GM18508 (cell line): ENCODE results near the gene MACIR.
"Not testable (repeated sequence)": the region's sequence is repeated elsewhere in the genome, so short reads cannot be mapped to it uniquely, and the experiment has no call there.

Source experiments
- ATAC-seq: cut with Tn5 transposase; IDR thresholded peaks from one replicate; pipeline ENCODE4 v1.9.1; 2021; ENCODE audit warnings: moderate number of reproducible peaks; ENCODE audit not compliant: insufficient read depth, unreplicated experiment

MACIR gene, protein sequence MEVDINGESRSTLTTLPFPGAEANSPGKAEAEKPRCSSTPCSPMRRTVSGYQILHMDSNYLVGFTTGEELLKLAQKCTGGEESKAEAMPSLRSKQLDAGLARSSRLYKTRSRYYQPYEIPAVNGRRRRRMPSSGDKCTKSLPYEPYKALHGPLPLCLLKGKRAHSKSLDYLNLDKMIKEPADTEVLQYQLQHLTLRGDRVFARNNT

DNA sequence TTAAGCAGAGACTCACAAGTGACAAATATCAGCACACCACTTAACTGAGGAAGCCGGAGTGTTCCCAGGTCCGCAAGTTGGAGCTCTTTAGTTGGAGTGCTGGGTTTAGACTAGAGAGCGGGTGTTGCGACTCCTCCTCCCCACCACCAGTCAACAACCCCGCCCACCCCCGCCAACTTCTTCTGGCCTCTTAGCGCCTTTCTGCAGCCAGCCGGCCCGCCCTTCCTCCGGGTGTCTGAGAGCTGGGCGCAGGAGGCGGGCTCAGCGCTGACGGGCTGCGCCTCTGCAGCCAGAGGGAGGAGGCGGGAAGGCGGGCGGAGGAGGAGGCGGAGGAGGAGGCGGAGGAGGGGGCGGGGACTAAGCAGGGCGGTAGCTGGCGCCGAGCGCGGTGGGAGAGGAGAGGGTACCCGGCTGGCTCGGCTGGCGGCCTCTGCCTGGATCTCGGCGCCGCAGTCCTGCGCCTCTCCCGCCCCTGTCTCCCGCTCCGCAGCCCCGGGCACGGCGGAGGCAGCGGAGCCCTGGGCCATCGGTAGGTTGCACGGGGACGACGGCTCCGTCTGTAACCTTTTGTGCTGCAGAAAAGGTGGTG, at the start of gene MACIR:
MACIR (plus strand) TSS at position 396 of the 589 bp plus-strand sequence. CDS start 17,157 bp downstream, outside the sequence.
- peak; percentile 44 for ATAC-seq

DNA sequence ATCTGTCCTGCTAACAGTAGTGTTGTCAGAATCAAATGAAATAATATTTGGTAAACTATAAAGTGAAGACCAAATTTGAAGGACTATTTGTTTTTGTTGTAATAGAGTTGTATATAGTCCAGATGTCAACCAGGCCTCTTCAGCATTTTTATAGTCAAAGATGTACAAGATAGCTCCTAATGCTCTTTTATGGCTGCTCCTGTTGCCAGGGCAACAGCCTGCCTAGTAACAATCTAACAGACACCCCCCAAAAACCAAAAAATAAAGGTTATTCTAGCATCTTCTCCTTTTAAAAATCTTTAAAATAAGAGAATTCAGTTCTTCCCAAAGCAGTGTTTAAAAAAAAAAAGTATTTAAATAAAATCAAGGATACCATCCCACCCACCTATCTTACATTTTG, 49.5 kb upstream of the MACIR start:
- no peak for ATAC-seq

DNA sequence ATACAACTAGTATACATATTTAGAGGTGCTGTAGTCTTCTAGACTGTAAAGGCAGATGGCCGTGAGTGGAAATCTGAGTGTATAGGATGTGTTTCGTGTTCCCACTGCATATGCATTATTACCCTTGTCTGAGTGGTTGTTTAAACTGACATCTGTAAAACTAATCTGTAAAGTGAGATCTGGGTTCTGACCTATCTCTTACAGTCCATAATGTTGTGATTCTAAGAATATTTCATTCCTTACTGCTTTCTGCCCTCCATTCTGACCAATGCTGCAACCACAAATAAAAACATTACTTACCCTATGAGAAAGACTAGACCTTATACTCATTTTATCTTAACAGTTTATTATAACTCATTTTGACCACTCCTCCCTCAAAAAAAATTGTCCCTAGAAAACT, 47.6 kb upstream of the MACIR start:
- ATAC-seq: no peak

DNA sequence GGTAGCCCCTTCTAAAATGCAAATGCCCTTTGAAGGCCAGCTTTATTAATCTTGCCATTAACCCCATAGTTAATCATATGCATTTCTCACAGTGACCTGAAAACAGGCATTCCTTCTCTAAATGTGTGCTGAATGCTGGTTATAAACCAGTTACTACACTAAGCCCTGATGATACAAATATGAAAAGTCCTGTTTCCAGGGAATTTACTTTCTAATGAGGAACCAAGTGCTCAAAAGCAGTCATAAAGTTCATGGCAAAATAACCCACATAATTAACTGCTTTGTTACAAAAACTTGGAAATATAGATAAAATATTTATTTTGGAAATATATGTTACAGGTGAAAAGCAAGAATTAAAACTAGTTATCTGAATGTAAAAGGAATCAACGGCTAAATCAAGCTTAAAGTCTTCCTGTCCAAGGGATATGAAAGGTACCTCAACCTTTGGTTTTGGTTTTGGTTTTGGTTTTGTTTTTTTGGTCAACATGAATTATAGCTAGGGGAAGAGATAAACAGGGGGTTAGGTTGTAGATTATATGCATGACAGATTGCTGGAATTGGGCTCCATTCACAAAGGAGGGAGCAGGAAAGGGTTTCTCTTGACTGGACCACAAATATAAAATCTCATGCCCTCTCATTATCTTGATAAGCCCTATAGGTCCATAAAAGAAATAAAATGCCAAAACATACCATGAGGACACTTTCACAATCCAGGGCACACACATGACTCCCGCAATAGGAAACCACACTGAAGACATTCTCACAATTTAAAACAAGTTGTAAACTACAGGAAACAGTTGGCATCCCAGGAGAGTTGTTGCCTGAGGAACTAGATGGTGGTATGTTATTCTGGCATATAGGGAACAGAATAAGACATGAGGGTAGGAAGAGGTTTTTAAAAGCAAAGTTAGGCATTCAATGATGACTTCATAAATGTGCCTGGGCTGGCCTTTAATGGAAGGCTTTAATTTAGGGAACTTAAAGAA, 46.7 kb upstream of the MACIR start:
- peak; percentile 65 for ATAC-seq

DNA sequence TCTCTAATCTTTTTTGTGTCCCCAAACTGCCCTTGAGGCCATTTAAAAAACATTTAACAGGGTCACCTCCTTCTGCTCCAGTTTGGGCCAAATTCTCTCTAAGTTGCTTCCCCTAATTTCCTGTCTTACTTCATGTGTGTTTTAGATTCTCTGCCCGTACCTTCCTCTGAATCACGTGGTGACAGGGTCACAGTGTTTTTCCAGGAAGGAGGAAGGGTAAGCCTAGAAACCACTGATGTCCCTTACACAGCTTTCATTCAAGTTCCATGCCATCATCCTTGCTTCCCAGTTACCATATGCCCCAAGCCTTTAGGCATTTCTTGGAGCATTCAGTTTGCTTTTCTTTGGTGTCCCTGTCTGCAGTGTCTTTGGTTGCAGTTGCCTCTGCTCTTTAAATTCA, 42.4 kb upstream of the MACIR start:
- no peak for ATAC-seq

DNA sequence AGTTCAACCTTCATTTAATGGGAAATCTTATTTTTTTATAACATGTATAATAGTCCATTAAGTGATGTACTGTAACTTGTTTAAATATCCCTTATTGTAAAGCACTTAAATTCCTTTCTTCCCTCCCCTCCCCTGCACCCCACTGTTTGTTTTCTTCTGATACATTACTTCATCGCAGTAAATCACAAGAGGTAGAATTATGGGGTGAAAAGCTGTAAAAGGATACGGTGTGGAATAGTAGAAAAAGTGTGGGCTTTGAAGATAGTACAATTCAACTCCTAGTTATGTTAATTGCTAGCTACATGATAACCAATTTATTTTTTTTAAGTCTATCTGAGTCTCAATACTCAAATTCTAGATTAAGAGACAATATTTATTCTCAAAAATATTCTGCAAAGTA, 41.9 kb upstream of the MACIR start:
- no peak for ATAC-seq

DNA sequence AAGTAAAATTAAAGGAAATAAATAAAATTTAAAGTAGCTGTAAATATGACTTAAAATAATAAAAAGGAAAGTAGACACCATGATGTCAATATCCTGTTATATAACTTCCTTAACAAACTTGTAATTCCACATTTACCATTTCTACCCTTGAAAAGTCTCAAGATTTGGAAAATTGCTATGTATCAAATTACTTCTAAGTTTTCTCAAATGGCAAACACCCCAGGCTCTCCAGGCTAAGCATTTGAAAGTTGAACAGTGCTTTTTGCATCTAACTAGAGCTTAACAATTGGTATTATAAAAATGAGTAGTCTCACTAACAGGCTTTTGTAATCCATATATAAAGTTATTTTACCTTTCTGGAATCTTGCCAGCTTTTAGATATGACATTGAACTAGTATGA, 41.5 kb upstream of the MACIR start:
- no peak for ATAC-seq

DNA sequence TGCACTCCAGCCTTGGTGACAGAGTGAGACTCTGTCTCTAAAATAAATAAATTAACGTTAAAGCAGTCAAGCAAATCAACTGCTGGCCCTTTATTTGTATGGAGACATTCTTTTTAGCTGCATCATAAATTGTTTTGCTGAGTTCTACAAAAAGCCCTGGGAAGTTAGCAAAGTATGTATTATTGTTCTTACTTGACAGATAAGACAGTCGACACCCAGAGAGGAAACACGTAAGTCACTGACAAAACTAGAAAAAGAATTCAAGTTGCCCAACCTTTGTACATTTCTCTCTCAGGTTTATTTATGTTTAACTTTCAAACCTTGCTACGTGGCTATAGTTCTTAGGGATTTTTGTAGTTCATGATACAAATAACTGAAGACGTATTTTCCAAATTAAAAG, 40.4 kb upstream of the MACIR start:
- no peak for ATAC-seq

DNA sequence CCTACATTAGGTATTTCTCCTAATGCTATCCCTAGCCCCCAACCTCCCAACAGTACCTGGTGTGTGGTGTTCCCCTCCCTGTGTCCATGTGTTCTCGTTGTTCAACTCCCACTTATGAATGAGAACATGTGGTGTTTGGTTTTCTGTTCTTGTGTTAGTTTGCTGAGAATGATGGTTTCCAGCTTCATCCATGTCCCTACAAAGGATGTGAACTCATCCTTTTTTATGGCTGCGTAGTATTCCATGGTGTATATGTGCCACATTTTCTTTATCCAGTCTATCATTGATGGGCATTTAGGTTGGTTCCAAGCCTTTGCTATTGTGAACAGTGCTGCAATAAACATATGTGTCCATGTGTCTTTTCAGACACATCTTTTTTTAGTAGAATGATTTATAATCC, 39.5 kb upstream of the MACIR start:
- ATAC-seq: not testable (repeated sequence)

DNA sequence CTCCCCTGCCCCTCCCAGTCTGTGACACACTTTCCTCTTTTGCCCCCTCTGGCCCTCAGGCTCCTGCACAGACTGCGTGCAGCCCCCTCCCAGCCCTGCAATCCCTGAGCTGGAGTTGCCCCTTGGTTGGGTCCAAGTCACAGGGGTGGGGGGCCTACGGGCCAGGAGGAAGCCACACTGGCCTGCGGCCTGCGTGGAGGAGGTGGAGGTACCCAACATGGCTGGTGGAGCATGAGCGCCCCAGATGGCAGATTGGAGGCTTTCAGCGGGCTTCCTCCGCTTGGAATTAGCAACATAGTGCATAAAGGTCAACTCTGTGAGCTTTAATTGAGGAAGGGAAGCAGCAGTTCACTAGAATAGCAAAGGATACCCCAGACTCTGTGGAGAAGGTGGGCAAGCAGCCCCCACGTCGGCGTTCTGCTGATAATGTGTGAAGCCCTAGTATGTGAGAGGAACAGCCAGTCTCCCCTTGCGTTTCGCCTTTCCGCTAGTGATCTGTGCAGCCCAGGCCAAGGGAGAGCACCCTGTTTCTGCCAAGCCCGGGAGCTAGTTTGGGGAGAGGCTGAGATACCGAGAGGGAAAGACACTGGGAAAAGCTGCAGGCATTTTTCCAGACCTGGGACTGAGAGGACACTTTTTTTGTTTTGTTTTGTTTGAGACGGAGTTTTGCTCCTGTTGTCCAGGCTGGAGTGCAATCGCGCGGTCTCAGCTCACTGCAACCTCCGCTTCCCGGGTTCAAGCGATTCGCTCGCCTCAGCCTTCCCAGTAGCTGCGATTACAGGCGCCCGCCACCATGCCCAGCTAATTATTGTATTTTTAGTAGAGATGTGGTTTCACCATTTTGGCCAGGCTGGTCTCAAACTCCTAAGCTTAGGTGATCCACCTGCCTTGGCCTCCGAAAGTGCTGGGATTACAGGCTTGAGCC, 35.3 kb upstream of the MACIR start:
- no peak for ATAC-seq

DNA sequence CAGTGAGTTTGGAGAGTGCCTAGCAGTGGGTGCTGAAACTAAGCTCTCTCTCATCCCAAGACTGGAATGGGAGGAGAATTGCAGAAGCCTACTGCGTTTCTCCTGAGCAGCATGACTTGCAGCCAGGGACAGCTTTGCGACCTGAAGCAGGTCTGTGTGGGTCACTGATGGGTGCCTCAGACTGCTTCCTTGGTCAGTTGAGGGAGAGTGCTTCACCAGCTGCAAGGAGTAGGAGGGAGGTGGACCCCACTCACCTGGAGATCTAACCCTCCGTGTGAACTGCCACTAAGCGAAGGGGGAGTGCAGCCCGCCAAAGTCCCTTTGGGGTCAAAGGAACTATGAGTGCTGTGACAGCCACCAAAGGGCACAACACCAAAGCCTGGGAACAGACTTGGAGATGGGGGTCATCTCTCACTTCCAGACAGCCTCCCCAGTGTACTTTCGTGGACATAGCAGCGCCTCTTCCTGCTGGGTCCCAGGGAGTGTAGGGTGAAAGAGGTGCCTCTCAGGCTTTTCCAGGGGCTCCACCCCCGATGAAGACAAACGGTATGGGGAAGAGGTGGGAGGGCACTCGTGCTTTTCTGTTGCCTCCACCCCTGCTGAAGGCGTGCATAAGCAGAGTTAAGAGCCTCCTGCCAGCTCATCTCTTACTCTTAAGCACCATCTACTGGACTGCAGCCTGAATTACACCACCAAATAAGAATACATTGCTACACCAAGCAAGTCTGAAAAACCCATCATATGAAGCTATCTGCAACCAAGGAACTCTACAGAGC, 34.3 kb upstream of the MACIR start:
- ATAC-seq: no peak

DNA sequence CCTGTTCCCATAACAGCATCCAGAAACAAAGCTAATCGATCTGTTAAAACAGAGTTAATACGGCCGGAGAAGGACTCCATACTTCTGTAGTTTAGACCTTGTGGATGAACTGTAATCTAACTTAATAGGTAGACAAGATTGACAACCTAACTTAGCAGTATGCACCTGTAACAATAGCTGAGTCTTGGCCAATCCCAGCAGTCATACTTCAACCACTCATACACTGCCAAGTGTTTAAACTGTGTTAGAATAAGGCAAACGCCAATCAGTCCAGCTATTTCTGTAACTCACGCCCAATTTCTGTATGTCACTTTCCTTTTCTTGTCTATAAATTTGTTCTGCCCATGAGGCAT, 33.7 kb upstream of the MACIR start:
- no peak for ATAC-seq

DNA sequence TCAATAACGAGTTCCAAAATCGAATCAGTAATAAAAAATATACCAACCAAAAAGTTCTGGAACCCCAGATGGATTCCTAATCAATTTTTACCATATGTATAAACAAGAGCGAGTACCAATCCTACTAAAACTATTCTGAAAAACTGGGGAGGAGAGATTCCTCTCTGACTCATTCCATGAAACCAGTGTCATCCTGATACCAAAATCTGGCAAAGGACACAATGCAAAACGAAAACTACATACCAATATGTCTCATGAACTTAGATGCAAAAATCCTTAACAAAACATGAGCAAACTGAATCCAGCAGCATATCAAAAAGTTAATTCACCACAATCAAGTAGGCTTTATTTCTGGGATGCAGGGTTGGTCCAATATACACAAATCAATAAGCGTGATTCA, 30.5 kb upstream of the MACIR start:
- ATAC-seq: no peak

DNA sequence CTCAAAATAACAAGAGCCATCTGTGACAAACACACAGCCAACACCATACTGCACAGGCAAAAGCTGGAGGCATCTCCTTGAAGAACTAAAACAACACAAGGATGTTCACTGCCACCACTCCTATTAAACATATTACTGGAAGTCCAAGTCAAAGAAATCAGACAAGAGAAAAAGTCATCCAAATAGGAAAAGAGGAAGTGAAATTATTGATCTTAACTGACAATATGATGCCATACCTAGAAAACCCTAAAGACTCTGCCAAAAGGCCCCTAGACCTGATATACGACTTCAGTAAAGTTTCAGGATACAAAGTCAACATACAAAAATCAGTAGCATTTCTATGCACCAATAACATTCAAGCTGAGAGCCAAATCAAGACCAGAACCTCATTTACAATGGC, 30.0 kb upstream of the MACIR start:
- ATAC-seq: no peak

DNA sequence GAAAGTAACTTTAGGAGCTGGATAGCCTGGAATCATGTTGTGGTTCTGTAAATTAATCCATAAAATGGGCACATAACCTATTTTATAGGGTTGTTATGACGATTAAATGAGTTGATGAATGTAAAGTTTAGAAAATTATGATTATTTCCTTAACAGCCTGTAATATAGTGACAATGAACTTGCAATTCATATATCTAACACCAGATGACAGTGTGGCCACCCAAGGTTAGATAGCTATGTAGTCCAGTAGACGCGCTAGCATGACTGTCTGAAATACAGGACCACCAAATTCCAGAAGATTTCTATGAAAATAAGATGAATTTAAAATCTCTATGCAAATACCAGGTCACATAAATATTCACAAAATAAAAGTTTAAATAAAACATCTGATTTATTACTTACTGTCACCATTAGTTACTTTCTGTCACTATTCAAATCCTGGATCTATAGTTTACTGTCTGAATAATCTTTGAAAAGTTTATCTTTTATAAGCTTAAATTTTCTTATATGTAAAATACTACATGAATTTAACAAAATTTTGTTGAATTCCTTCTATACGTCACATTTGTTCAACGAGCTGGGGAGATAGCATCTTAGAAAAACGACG, 26.1 kb upstream of the MACIR start:
- peak; percentile 72 for ATAC-seq

DNA sequence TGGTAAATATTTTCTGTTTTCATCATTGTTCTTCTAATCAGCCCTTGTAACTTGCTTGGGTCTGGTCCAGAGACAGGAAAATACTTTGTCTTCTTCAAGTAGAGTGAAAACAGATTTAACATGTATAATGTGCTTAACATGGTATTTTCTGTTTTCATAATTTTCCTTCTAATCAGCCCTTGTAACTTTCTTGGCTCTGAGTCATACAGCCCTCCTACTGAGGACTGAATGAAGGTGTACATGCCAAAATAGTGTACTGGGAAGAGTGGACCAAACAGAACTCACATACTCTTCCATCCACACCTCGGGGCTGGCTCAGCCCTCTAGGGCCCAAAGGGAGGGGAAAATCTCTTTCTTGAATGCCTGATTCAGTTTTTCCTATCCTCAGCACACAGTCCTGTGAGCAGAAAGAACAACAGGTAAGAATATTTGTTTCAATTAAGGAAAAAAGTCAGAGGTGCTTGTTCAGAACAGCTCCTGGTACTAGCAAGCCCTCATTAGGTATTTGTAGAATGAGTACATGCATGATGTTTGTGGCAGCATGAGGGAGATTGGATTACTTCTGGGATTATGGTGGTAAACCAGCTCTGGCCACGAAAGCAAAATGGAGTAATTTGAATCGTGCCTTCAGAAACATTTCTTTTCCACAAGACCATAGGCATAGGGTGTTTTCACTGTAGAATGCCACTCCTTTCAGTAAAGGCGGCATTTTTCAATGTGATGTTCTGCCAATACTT, 24.2 kb upstream of the MACIR start:
- no peak for ATAC-seq

DNA sequence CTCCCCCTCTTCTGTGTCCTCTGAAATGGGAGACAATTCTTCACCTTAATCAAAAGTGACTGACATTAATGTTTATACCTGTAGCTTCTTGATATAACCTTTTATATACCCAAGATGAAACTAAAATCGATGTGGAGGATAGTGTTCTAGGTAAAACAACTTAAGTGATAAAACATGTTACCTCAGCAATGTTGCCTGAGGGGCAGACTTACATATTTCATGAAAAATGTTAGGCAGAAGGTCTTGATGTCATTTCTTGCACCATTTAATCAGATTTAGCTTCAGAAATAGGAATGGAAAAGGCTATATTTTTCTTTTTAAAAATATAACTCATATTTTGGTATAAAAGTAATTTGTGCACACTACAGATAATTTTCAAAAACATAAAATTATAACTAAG, 22.7 kb upstream of the MACIR start:
- no peak for ATAC-seq

DNA sequence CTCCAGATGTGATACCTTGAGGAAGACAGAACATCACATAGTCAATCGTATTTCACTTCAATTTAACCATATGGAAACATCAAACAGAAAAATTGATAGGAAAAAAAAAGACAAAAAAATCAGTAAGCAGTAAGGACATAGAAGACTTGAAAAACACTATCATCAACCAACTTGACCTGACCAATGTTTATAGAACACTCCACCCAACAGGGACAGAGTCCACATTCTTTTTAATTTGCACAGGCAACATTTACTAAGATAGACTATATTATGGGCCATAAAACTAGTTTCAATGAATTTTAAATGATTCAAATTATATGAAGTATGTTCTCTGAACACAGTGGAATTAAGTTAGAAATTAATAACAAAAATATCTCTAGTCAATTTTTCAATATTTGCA, 20.8 kb upstream of the MACIR start:
- ATAC-seq: no peak

DNA sequence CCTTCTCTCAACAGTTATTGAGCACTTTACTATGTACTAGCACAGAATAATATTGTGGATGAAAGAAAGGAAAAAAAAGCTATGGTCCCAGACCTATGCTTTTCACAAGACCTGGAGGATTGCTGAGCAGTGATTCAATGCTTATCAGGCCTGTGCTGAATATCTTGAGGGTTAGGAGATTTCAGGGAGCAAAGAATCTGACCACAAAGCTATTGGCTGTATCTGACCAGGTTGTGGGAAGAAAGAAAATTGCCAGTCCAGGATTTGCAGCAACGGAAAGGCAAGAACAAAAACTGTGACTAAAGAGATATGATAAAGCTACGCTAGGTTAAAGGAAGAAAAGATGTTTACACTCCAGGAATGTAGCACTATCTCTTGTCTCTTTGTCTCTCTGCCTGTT, 14.9 kb upstream of the MACIR start:
- ATAC-seq: no peak
